T1000 (cell line): Measurements from ENCODE around the gene MRPS18A.
"Not testable (repeated sequence)": the region's sequence is repeated elsewhere in the genome, so short reads cannot be mapped to it uniquely, and the experiment has no call there.

Experiments
- DNase-seq: peaks from one replicate; lab custom pipeline; 2025; ENCODE audit warnings: mixed read lengths; lab: John Stamatoyannopoulos, UW

Gene MRPS18A

DNA sequence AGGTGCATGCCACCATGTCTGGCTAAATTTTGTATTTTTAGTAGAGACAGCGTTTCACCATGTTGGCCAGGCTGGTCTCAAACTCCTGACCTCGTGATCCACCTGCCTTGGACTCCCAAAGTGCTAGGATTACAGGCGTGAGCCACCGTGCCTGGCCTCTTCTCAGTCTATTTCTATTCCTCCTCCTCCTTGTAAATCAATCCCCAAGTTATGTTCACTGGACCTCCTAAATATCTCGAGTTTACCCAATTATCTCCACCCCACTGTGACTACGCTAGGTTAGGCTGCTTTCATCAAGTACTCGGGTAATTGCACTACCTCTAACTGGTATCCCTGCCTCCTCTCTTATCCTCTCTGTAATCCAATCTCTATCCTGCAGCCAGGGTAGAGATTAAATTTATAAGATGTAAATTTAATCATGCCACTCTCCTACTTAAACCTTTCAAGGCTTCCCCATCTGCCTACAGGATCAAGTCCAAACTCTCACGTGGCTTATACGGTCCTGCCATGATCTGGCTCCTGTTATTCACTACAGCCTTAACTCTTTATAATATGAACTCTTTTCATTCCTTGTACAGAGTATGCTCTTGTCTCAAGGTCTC lies 52.8 kb downstream of the MRPS18A start:
- no peak for DNase-seq

DNA sequence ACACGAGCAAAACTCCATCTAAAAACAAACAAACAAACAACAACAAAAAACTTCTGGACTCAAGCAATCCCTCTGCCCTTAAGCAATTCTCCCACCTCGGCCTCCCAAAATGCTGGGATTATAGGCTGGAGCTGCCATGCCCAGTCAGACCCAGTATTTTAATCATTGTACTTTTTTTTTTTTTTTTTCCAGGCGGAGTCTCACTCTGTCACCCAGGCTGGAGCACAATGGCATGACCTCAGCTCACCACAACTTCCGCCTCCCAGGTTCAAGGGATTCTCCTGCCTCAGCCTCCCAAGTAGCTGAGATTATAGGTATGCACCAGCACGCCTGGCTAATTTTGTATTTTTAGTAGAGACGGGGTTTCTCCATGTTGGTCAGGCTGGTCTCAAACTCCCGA lies 54.6 kb downstream of the MRPS18A start:
- DNase-seq = not testable (repeated sequence)

- DNase-seq = no peak
Observed at GRCh38 chr6:43630980-43631619, 56.5 kb downstream of the MRPS18A start.

DNA sequence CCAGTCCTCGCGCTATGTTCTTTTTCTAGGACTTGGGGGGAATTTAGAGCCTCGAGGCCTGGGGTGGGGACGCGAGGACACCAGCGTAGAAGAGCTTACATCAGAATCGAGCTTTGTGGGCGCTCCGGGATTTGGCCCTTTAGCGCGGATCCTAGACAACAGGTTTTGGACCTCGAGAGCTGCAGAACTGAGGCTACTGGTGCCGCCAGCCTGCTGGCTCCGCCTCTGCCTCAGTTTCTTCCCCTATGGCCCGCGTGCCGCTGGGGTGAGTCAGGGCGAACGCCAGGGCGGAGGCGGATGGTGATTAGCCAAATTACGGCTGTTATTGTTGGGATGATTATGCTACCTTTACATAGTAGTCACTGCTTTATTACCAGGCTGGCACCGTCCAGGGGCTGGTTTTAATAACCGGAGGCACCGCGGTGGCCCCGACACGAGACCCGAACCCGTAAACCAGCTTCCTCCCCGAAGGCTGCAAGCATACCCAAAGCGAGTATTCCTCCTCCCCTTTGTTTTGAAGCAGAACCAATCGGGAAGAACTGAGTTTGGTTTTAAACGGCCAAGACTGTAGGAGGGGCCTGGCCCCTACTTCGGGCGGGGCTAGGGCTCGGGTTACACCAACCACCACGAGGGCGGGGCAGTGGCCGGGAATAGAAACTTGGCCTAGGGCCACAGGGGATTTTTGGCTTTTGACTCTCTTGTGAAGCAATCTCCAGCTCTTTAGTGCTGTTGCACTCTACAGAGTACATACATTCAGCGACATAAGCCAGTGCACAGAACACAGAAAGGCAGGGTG lies 57.9 kb downstream of the MRPS18A start:
- peak; percentile 94 for DNase-seq

DNA sequence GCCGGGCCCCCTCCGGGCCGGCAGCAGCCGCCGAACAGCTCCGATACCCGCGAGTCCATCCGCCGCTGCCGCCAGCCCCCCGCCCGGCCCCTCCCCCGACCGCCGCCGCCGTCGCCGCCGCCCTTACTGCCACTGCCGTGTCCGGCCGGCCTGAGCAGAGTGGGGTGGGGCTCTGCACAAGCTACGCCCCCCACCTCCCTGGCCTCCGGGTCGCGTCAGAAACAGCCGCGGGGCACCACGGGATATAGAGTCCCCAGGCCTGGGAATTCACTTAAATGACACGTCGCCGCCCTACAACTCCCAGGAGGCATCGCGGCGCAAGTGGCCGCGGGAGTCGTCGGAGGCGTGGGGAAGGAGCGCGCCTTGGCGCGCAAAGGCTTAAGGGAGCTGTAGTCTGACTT lies 58.5 kb downstream of the MRPS18A start, which contains the start of gene GTPBP2:
Gene GTPBP2 (minus strand): TSS at position 161 of the 401 bp plus-strand sequence. CDS start 102 bp downstream, at position 59.
- peak; percentile 98 for DNase-seq

GRCh38 chr6:43628393-43629103 lies 59.0 kb downstream of the MRPS18A start:
- peak; percentile 20 for DNase-seq

GRCh38 chr6:43627008-43627825 lies 60.4 kb downstream of the MRPS18A start:
- peak; percentile 66 for DNase-seq

DNA sequence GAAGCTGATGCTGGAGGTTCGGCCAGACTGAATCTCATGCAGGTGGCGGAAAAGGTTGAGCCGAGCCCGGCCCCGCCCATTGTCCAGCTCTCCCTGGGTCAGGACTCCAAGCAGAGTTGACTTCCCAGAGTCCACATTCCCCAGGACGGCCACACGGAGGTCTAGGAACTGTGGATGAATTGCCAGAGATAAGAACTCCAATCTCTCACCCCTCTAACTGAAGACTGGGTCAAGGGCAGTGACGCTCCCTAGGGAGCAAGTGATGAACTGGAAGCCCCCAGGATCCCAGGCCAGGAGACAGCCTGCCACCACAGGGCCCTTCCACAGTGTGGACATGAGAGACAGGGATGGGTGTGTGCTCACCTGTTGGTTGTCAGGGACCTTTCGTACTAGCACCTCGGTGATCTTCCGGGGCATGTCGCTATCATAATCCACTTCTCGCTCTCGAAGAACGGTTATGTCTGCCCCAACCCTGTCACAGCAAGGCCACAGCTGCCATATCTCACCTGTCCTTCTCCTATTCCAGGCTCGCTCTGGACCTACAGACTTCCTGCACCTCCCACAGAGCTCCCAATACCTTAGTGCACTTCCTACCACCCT lies 62.1 kb downstream of the MRPS18A start:
- DNase-seq = no peak

- no peak for DNase-seq
Observed at GRCh38 chr6:43624786-43625288, 62.8 kb downstream of the MRPS18A start.

- DNase-seq = no peak
Observed at GRCh38 chr6:43623880-43624785, 63.5 kb downstream of the MRPS18A start.

DNA sequence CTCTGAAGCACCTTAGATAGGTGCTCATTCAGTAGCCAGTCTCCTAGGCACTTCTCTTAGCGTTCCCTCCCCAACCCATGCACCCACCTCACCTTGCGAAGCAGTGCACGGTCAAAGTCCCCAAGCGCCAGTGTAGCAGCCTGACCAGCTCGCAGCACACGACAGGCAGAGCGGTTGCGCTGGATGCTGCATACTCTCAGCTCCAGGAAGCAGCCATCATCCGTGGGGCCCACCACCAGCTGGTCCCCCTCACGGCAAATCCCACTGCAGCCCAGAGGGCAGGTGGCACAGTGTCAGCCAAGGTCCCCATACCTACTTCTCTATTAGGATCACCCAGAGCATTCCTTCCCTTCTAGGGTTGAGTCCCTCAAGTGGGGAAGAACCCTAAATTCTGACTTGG lies 65.0 kb downstream of the MRPS18A start:
- DNase-seq = no peak

GRCh38 chr6:43621836-43622180 lies 65.8 kb downstream of the MRPS18A start:
- no peak for DNase-seq
